Esophagus muscularis mucosa (tissue), 3 donors: ENCODE results near the gene KLC3.

Source experiments
- CTCF ChIP-seq, 3 experiments: fragments of 200-600 bp in 2 of 3; fragments of 450-650 bp in 1 of 3; sonication (generic) in 2 of 3; IDR thresholded peaks; one replicate each; pipeline ENCODE4 v1.5.1; 2017 to 2019; ENCODE audit warnings: antibody characterized with exemption in 3 of 3, mild to moderate bottlenecking in 2 of 3, moderate library complexity in 1 of 3
- POLR2A ChIP-seq: fragments of 450-650 bp; IDR thresholded peaks from one replicate; pipeline ENCODE4 v1.6.1; 2017; ENCODE audit warnings: antibody characterized with exemption, moderate library complexity, mild to moderate bottlenecking, low read depth
- POLR2AphosphoS5 ChIP-seq, 2 donors: sonication (generic); formaldehyde crosslinking; IDR thresholded peaks; one replicate each; pipeline ENCODE4 v1.6.1; 2017; ENCODE audit warnings: antibody characterized with exemption in 2 of 2

- TF ChIP-seq CTCF (IDR thresholded peaks at IDR 0.05) = no peak
- TF ChIP-seq POLR2AphosphoS5 (IDR thresholded peaks at IDR 0.05) = no peak
- TF ChIP-seq POLR2A = no peak
These were observed 40.8 kb upstream of the KLC3 start for GRCh38 chr19:45299719-45300118.
